ENCODE data around the gene NF2.

GRCh38 chr22:29692327-29692640 lies 88.9 kb downstream of the NF2 start:
- TF ChIP-seq FOXP1 (CRISPR knock-in tag; IDR thresholded peaks at IDR 0.05; ENCODE audit: borderline replicate concordance) (no peak), NR2C2 (CRISPR knock-in tag; IDR thresholded peaks at IDR 0.05) (no peak), CTCF (IDR thresholded peaks at IDR 0.05) (no peak), E2F1 (CRISPR knock-in tag; IDR thresholded peaks at IDR 0.05) (no peak), MAX (CRISPR knock-in tag; IDR thresholded peaks at IDR 0.05) (no peak), CREB1 (CRISPR knock-in tag; IDR thresholded peaks at IDR 0.05) (no peak), AFF4 (CRISPR knock-in tag; IDR thresholded peaks at IDR 0.05; ENCODE audit: borderline replicate concordance) (no peak), SP1 (CRISPR knock-in tag; conservative IDR thresholded peaks at IDR 0.05) (no peak), RELA (CRISPR knock-in tag; IDR thresholded peaks at IDR 0.05; ENCODE audit: borderline replicate concordance) (no peak), IRF1 (CRISPR knock-in tag; IDR thresholded peaks at IDR 0.05) (no peak), KAT7 (CRISPR knock-in tag; IDR thresholded peaks at IDR 0.05; ENCODE audit: borderline replicate concordance) (no peak)

Data from WTC11 (cell line).